HG02759 (cell line): Measurements from ENCODE around the gene MIB2.

ENCODE experiments used
- ATAC-seq: cut with Tn5 transposase; IDR thresholded peaks from one replicate; pipeline ENCODE4 v1.9.1; 2021; ENCODE audit warnings: mild to moderate bottlenecking, moderate library complexity; ENCODE audit not compliant: unreplicated experiment

The MIB2 gene

DNA sequence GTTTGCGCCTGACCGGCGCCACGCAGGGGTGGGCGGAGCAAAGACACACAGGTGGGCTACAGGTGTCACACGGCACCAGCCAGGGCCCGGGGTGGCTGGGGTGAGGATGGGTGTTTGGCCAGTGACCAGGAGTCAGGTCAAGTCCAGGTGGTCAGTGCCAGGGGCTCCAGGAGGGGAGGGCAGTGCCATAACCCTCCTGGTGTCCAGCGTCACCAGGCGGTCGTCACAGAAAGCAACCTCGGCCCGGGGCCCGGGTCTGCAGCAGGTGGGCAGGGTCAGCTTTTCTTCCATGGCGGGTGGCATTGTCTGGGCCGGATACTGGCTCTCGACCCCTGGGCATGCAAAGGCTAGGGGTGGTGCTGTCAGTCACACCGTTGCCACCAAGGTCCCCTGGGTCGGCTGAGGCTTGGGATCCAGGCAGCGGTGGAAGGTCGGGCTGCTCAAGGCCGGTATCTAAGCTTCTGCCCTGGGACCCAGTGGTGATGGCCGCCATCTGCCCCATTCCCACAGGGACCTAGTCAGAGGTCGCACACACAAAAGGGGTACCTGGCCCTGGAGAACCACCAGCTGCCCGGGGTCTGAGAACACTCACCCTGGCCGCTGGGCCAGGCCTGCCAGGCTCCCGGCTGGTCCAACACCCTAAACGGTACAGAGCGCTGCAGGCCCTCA is 17.1 kb upstream of the MIB2 start:
- no peak for ATAC-seq

DNA sequence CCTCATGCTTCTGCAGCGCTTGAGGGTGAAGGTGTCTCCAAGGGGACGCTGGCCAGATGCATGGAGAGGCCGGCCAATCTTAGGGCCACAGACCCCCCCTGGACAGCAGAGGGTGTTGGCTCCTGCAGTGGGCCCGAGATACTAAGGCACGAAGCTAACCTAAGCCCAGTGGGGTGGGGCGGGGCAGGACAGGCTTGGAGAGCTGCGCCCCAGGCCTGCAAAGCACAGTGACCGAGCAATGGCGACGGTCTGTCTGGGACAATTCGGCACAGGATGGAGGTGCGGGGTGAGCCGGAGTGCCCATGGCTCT is 16.6 kb upstream of the MIB2 start:
- ATAC-seq, result no peak

- no peak for ATAC-seq
Observed at GRCh38 chr1:1599030-1599934, 16.0 kb upstream of the MIB2 start.

GRCh38 chr1:1599935-1600860 is 15.1 kb upstream of the MIB2 start, which contains the start of gene FNDC10:
Gene FNDC10 (minus strand): TSS chr1:1600135. CDS start chr1:1600015, 120 bp downstream.
- ATAC-seq, result no peak

- ATAC-seq, result no peak
Observed at GRCh38 chr1:1600861-1601563, 14.3 kb upstream of the MIB2 start.

DNA sequence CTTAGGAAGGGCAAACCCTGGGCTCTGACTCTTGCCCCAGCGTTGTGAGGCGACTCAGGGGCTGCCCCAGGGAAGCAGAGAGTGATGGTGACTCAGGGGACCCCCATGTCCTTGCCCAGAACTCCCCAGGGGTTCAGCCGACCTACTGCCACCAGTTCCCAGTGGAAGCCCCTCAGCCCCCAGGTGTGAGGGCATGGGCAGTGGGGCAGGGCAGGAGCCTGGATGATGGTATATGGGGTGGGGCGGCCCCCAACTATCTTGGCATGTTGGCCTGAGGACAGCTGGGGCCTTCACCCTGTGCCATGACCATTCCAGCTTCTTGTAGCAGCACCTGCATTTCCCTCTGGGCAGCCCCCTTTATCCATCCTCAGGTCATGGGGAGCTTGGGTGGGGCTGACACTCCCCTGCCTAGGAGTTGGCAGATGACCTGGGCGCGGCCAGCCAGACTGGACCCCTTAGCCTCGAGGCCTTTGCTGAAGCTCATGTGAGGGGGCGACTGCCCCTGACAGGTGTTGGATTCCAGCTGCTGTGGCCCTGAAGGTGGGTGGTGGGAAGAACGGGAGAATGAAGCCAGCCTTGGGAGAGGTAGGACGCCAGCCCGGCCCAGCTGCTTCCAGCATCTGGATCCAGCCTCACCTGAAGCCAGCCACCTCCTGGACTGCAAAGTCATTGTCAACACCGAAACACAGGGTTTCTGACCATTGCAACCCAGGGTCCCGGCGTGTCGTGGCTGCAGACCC is 13.6 kb upstream of the MIB2 start:
- no peak for ATAC-seq

- ATAC-seq, result no peak
Observed at GRCh38 chr1:1602304-1602967, 12.9 kb upstream of the MIB2 start.

DNA sequence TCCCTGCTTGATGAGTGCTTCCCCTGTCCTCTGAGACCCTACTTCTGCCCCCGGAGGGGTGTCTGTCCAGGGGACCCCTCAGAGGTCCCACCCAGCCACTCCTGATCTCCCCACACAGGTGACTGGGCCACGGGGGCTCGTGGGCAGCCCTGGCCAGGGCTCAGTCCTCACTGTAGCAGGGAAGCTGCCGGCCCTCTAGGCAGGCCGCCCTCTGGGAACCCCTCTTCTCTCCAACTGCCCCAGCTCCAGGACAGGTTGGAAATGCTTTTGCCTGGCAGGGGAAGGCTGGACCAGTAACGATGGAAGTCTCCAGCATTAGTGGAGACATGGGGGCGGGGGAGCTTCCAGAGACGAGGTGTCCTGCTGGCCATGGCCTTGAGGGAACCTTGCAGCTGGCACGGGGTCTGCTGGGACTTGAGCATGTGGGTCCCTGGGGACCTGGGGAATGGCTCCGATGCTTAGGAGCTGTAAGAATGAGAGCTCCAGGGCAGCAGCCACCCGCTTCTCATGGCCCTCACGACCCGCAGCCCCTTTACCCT is 12.3 kb upstream of the MIB2 start:
- ATAC-seq, result no peak

GRCh38 chr1:1603671-1604373 is 11.5 kb upstream of the MIB2 start:
- ATAC-seq, result no peak

DNA sequence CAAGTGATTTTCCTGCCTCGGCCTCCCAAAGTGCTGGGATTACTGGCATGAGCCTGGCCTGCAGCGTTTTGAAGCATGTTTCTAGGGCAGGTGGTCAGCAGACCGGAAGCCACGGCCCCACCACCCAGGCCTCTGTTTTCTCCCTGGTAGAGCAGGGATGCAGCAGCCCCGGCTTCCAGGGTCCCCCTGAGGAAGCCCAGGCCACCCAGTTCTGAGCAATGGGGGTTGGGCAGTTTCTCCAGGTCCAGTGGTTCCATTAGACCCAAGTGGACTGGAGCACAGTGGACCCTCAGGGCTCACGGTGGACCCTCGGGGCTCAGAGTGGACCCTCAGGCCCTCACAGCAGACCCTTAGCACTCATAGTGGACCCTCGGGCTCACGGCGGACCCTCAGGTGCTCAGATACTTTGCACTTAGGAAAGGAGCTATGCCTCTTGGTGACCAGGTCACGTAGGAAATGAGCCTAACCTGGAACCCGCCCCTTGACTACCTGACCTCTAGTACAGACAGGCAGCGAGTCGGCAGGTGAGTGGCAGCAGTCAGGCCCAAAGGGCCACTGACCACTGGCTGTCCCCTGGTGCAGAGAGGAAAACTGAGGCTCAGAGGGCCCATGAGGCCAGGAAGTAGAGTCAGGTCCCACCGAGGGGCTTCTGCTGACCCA is 10.8 kb upstream of the MIB2 start:
- ATAC-seq, result no peak

DNA sequence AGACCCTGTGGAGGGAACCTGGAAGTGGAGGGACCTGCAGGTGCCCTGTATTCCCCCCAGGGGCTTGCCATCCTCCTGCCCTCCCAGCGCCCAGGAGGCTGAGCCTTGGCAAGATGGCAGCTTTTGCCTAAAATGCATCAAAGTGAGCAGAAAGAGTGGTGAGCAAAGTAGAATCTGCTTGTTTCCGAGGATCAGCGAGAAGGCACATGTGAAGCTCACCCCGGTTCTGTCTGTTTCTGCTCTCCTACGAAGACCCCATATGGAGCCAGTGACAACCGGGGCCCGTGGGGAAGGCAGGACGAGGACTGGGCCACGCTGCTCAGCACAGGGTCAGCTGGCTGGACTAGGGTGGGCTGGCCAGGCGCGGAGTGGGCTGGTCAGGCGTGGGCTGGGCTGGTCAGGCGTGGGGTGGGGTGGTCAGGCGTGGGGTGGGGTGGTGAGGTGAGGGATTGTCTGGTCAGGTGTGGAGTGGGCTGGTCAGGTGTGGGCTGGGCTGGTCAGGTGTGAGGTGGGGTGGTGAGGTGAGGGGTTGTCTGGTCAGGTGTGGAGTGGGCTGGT is 10.2 kb upstream of the MIB2 start:
- no peak for ATAC-seq

GRCh38 chr1:1605724-1606123 is 9.6 kb upstream of the MIB2 start:
- no peak for ATAC-seq

DNA sequence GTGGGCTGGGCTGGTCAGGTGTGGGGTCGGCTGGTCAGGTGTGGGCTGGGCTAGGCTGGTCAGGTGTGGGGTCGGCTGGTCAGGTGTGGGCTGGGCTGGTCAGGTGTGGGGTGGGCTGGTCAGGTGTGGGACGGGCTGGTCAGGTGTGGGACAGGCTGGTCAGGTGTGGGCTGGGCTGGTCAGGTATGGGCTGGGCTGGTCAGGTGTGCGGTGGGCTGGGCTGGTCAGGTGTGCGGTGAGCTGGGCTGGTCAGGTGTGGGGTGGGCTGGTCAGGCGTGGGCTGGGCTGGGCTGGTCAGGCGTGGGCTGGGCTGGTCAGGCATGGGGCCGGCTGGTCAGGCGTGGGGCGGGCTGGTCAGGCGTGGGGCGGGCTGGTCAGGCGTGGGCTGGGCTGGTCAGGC is 9.1 kb upstream of the MIB2 start:
- ATAC-seq, result no peak

- no peak for ATAC-seq
Observed at GRCh38 chr1:1609822-1610485, 5.3 kb upstream of the MIB2 start.

DNA sequence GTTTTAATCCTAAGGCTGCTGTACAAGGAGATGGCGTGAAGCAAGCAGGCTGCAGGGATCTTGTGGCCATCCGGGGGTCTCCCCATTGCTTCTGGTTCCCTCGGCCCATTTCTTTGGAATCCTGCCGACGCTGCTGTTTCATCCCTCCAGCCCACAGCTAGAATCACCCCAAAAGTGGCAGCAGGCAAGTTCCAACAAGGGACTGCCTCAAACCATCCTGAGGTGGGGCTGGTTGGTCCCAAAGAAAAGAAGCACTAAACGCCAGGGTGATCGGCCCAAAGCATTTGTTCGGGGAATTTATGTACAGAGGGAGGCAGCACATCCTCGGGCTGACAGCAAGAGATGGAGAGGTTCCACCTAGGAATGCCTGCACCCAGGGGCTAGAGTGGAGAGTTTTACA is 4.5 kb upstream of the MIB2 start:
- no peak for ATAC-seq

GRCh38 chr1:1612104-1612400 is 3.2 kb upstream of the MIB2 start:
- ATAC-seq, result no peak

- ATAC-seq, result no peak
Observed at GRCh38 chr1:1613509-1614082, 1.7 kb upstream of the MIB2 start.
